Natural killer cell (primary cell): Measurements from ENCODE around the gene RGS18. TPM values are rescaled to one million over a fixed set of nuclear protein-coding genes. Genes with fewer than 3 reads are reported as not detected.
"Not testable (repeated sequence)": the region's sequence is repeated elsewhere in the genome, so short reads cannot be mapped to it uniquely, and the experiment has no call there.

Source experiments
- ATAC-seq, 3 donors: fragments of 150-1000 bp in 2 of 3; fragments of 200-7000 bp in 1 of 3; cut with Tn5 transposase; 1 replicate in 1 of 3; 2 replicates in 2 of 3; pipeline ENCODE4 v1.10.0; 2021; ENCODE audit warnings: mild to moderate bottlenecking in 2 of 3, moderate library complexity in 2 of 3
- DNase-seq, 2 donors: peaks; one replicate each; pipeline versions ENCODE4 v3.0.0 to v3.0.0-alpha.2; 2013 to 2021; ENCODE audit warnings: mixed read lengths in 1 of 2
- H3K27ac ChIP-seq: one replicate; pipeline ENCODE4 v1.5.1; 2013; ENCODE audit warnings: mild to moderate bottlenecking, low read length
- H3K27me3 ChIP-seq: one replicate; pipeline ENCODE4 v1.6.1; 2013; ENCODE audit warnings: low read length; ENCODE audit not compliant: control insufficient read depth, insufficient read depth
- H3K36me3 ChIP-seq: one replicate; pipeline ENCODE4 v1.6.1; 2013; ENCODE audit warnings: low read length; ENCODE audit not compliant: control insufficient read depth, insufficient read depth
- H3K4me1 ChIP-seq: one replicate; pipeline ENCODE4 v1.6.1; 2013; ENCODE audit warnings: low read length; ENCODE audit not compliant: control insufficient read depth, insufficient read depth
- H3K4me3 ChIP-seq: one replicate; pipeline ENCODE4 v1.5.1; 2013; ENCODE audit warnings: low read length
- H3K9me3 ChIP-seq: one replicate; pipeline ENCODE4 v1.6.1; 2013; ENCODE audit warnings: low read length; ENCODE audit not compliant: control insufficient read depth, insufficient read depth
- H3K27ac Mint-ChIP-seq, 2 donors: one replicate each; pipeline ENCODE4 v1.8.0; 2022; ENCODE audit warnings: mild to moderate bottlenecking in 2 of 2, mixed read lengths in 2 of 2, moderate library complexity in 1 of 2
- H3K27me3 Mint-ChIP-seq, 2 donors: one replicate each; pipeline ENCODE4 v1.8.0; 2022; ENCODE audit warnings: low read depth in 2 of 2, mixed read lengths in 2 of 2
- H3K36me3 Mint-ChIP-seq: one replicate; pipeline ENCODE4 v1.8.0; 2022; ENCODE audit warnings: mixed read lengths
- H3K4me1 Mint-ChIP-seq, 2 donors: one replicate each; pipeline ENCODE4 v1.8.0; 2022; ENCODE audit warnings: mixed read lengths in 2 of 2
- H3K4me3 Mint-ChIP-seq: one replicate; pipeline ENCODE4 v1.8.0; 2022; ENCODE audit warnings: mild to moderate bottlenecking, moderate library complexity, mixed read lengths
- H3K9me3 Mint-ChIP-seq, 2 donors: one replicate each; pipeline ENCODE4 v1.8.0; 2022; ENCODE audit warnings: mixed read lengths in 2 of 2
- whole genome bisulfite sequencing: methylation state at CpG from one replicate; pipeline ENCODE4 v1.1.7; 2013; ENCODE audit warnings: missing lambda C conversion rate; ENCODE audit not compliant: insufficient coverage; 5-methylcytosine and 5-hydroxymethylcytosine counted together
- intact Hi-C: fragments of 100-400 bp; cut with micrococcal nuclease; formaldehyde crosslinking; loops from one replicate; pipeline ENCODE4 v1.14.2; 2022
- total RNA-seq, 4 donors: library from RNA; stranded (reverse); fragments of 120-200 nt in 1 of 4; gene quantifications; one replicate each; pipeline versions ENCODE4 v1.2.3 to v1.2.4, GENCODE V29; 2013 to 2022
- TF ChIP-seq, protein P1 (sequence below): fragments of 200-600 bp; IDR thresholded peaks from one replicate; pipeline ENCODE4 v1.8.0; 2022; ENCODE audit warnings: antibody characterized with exemption

The RGS18 gene
- total RNA-seq, 3 donors from 2014 or later (not counting 1 experiment from before 2014, with no cell fraction given) = 4.5 to 21.9 (median 17.2) TPM

DNA sequence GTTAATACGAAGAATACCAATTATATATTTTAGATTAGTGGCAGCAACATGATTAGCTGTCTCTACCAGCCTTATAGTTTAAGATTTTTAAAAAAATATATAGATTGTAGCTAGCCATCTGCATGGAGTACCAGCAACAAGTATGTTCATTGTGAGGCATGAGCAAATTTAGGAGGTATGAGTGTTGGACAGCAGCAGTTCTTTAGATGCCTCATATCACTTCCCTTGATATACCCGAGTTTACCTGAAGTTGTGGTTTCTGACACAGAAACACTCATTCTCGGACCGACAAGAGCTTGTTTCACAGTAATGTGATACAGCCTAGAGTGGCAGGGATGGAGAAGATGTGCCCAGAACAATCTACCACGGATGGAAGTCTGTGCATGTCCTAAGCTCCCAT is 69.1 kb downstream of the RGS18 start:
- no peak overlapping the region for H3K4me3 Mint-ChIP-seq
- H3K36me3 Mint-ChIP-seq = no peaks in the 10 kb centered on the region
- ATAC-seq (no peak), DNase-seq (no peak)
- H3K4me3 ChIP-seq = no peak overlapping the region
- H3K9me3 Mint-ChIP-seq = peaks cover 3 to 7% of the 10 kb centered on the region in 2 donors
- no peaks in the 10 kb centered on the region for H3K36me3 ChIP-seq
- H3K27me3 Mint-ChIP-seq = no peaks in the 10 kb centered on the region
- 94% methylated on average over 4 of the region's 5 CpGs for WGBS
- intact Hi-C loops = no loop called here
- TF ChIP-seq, protein P1, sequence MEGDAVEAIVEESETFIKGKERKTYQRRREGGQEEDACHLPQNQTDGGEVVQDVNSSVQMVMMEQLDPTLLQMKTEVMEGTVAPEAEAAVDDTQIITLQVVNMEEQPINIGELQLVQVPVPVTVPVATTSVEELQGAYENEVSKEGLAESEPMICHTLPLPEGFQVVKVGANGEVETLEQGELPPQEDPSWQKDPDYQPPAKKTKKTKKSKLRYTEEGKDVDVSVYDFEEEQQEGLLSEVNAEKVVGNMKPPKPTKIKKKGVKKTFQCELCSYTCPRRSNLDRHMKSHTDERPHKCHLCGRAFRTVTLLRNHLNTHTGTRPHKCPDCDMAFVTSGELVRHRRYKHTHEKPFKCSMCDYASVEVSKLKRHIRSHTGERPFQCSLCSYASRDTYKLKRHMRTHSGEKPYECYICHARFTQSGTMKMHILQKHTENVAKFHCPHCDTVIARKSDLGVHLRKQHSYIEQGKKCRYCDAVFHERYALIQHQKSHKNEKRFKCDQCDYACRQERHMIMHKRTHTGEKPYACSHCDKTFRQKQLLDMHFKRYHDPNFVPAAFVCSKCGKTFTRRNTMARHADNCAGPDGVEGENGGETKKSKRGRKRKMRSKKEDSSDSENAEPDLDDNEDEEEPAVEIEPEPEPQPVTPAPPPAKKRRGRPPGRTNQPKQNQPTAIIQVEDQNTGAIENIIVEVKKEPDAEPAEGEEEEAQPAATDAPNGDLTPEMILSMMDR = no peak
- H3K27ac ChIP-seq = no peak overlapping the region
- no peaks in the 10 kb centered on the region for H3K27me3 ChIP-seq
- no peaks in the 10 kb centered on the region for H3K4me1 Mint-ChIP-seq
- no peaks in the 10 kb centered on the region for H3K4me1 ChIP-seq
- no peaks in the 10 kb centered on the region for H3K9me3 ChIP-seq
- H3K27ac Mint-ChIP-seq = no peak overlapping the region

DNA sequence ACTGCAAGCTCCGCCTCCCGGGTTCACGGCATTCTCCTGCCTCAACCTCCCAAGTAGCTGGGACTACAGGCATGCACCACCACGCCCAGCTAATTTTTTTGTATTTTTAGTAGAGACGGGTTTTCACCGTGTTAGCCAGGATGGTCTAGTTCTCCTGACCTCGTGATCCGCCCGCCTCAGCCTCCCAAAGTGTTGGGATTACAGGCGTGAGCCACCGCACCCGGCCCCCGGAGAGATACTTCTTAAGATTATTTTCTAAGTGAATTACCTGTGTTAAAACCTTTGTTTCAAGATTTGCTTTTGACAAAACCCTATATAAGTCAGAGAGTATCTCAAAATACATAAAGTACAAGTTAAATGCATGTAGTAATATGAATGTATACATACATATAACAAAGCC is 69.7 kb downstream of the RGS18 start:
- intact Hi-C loops, H3K27ac Mint-ChIP-seq, H3K4me1 ChIP-seq, H3K9me3 Mint-ChIP-seq, H3K27me3 ChIP-seq, H3K27me3 Mint-ChIP-seq, H3K4me3 Mint-ChIP-seq, H3K36me3 Mint-ChIP-seq, H3K27ac ChIP-seq, H3K4me3 ChIP-seq, H3K4me1 Mint-ChIP-seq, ATAC-seq, H3K36me3 ChIP-seq, DNase-seq, H3K9me3 ChIP-seq: not testable (repeated sequence)
- WGBS = 95% methylated on average over 13 of the region's 13 CpGs

DNA sequence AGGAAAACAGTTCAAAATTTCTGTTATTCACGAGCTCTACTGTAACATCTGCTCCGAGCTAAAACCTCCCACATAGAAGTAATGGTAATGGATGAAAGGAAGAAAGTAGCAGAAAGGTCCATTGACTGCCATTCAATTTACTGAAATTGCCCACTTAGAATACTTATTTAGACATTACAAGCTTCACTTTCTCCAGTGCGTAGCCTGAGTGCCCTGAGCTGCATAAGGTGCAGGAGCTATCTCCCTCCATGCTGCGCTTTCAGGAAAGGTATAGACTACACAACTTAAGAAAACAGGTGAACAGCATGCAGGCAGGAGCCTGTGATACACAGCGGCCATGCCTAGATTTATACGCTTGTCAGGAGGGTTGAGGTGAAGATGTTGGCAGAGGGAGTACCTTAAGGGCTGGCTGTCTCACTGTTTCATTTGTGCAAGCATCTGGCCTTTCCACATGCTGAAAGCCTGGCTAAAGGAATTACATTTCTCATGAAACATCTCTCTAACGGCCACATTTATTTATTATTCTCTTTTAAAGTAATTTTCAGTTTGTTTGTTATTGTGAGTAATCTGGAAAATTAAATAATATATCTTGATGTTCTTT is 74.7 kb downstream of the RGS18 start:
- intact Hi-C loops = no loop called here
- no peaks in the 10 kb centered on the region for H3K36me3 Mint-ChIP-seq
- no peak for DNase-seq
- H3K27me3 Mint-ChIP-seq = no peaks in the 10 kb centered on the region
- Histone ChIP-seq H3K27ac (no peak overlapping the region), H3K9me3 (no peaks in the 10 kb centered on the region), H3K27me3 (no peaks in the 10 kb centered on the region), H3K4me3 (no peak overlapping the region), H3K36me3 (no peaks in the 10 kb centered on the region), H3K4me1 (no peaks in the 10 kb centered on the region)
- 87% methylated on average over 4 of the region's 7 CpGs for WGBS
- TF ChIP-seq, protein P1 = no peak
- H3K27ac Mint-ChIP-seq = no peak overlapping the region
- no peaks in the 10 kb centered on the region for H3K4me1 Mint-ChIP-seq
- H3K4me3 Mint-ChIP-seq = no peak overlapping the region
- H3K9me3 Mint-ChIP-seq = no peaks in the 10 kb centered on the region
- ATAC-seq = no peak

DNA sequence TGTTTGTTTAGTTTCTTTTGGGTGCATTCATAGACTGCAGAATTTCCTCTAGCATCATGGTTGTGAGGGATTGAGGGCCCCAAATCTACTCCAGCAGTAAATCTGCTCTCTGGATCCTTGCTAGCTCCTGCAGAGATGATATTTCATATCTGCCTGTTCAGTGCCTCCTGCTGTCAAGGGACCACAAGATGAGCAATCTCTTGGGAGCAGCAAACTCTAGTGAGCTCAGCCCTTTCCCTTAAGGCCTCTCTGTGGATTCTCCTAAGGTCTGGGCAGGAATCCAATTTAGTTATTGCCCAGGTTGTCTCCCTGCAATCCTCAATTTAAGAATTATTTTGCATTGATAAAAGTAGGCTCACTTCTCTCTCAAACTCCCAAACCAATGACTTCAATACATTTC is 76.9 kb downstream of the RGS18 start:
- TF ChIP-seq, protein P1 = no peak
- H3K36me3 ChIP-seq = no peaks in the 10 kb centered on the region
- H3K4me1 Mint-ChIP-seq = no peaks in the 10 kb centered on the region
- no peaks in the 10 kb centered on the region for H3K36me3 Mint-ChIP-seq
- ATAC-seq (no peak), DNase-seq (no peak)
- H3K27me3 ChIP-seq = no peaks in the 10 kb centered on the region
- intact Hi-C loops = no loop called here
- H3K27ac ChIP-seq = no peak overlapping the region
- H3K27ac Mint-ChIP-seq = no peak overlapping the region
- no peaks in the 10 kb centered on the region for H3K4me1 ChIP-seq
- peaks cover 3% of the 10 kb centered on the region for H3K9me3 ChIP-seq
- H3K4me3 Mint-ChIP-seq = no peak overlapping the region
- no peaks in the 10 kb centered on the region for H3K9me3 Mint-ChIP-seq
- no peak overlapping the region for H3K4me3 ChIP-seq
- no peaks in the 10 kb centered on the region for H3K27me3 Mint-ChIP-seq

Other genes with a start within 250 kb of the RGS18 start
- not detected for gene RGS21, start 158.5 kb downstream of the RGS18 start, total RNA-seq